ENCODE data around the gene MEGF11. TPM values are rescaled to one million over a fixed set of nuclear protein-coding genes. Genes with fewer than 3 reads are reported as not detected.

Gene MEGF11
- polyA plus RNA-seq, 1 of the 3 experiments (the other 2 are of a cell fraction) = not detected

DNA sequence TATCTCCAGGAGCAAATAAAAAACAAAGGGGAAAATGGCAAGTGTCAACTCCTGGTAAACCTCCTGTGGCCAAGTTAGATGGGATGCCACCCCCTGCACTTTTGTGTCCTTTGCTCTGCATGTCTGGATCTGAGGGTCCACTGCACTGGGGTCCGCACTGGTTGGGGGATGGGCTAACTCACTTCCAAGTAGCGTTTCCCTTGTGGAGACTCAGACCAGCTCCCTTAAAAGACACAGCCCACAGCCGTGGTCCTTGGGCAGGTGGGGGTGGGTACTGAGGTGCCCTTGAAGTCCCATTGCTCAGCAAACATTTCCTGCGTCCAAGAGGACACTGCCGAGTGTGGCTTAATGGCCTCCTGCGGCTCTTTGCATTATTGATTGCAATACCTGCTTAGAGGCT is 188.2 kb downstream of the MEGF11 start:
- ChIA-PET CTCF (no interaction called here), POLR2A (no interaction called here)
- Histone ChIP-seq H3K36me3 (replicated peaks in 1 of 2; ENCODE audit: control insufficient read depth in 1 of 2, insufficient read depth in 2 of 2, low read length in 1 of 2) (no peaks in the 10 kb centered on the region), H3K9me3 (no peaks in the 10 kb centered on the region), H2AFZ (ENCODE audit: low read depth) (no peak overlapping the region), H3K4me3 (ENCODE audit: low read depth in 2 of 2, low read length in 1 of 2) (no peak overlapping the region), H3K27me3 (ENCODE audit: insufficient read depth) (peaks cover 6% of the 10 kb centered on the region; the same call in 1 of the 2 replicates), H3K9ac (no peak overlapping the region), H3K27ac (ENCODE audit: low read depth in 2 of 2, low read length in 1 of 2) (no peak overlapping the region), H3K9me2 (no peaks in the 10 kb centered on the region), H3K4me1 (ENCODE audit: control insufficient read depth in 1 of 2, insufficient read depth in 2 of 2, low read depth in 1 of 2, low read length in 1 of 2) (peaks cover 0 to 11% of the 10 kb centered on the region in 2 experiments; a peak in 1 of 4 replicates), H4K20me1 (ENCODE audit: insufficient read depth) (no peaks in the 10 kb centered on the region), H3K4me2 (no peak overlapping the region), H3F3A (replicated peaks; ENCODE audit: insufficient read depth) (no peaks in the 10 kb centered on the region), H3K79me2 (ENCODE audit: insufficient read depth) (no peaks in the 10 kb centered on the region)
- WGBS (ENCODE audit: low lambda C conversion rate) = 57% methylated on average over 6 of the region's 6 CpGs
- DNase-seq = no peak
- no peak for TF ChIP-seq TEAD4 (IDR thresholded peaks at IDR 0.05; ENCODE audit: borderline replicate concordance, insufficient read depth)
- no peak for TF ChIP-seq FOXJ3 (CRISPR knock-in tag; IDR thresholded peaks at IDR 0.05)
- TF ChIP-seq GABPA (IDR thresholded peaks at IDR 0.05; ENCODE audit: low read depth) = no peak
- TF ChIP-seq, protein P1, sequence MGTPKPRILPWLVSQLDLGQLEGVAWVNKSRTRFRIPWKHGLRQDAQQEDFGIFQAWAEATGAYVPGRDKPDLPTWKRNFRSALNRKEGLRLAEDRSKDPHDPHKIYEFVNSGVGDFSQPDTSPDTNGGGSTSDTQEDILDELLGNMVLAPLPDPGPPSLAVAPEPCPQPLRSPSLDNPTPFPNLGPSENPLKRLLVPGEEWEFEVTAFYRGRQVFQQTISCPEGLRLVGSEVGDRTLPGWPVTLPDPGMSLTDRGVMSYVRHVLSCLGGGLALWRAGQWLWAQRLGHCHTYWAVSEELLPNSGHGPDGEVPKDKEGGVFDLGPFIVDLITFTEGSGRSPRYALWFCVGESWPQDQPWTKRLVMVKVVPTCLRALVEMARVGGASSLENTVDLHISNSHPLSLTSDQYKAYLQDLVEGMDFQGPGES (IDR thresholded peaks at IDR 0.05; ENCODE audit: low read depth, low read length) = no peak
- TF ChIP-seq MEF2A (IDR thresholded peaks at IDR 0.05; ENCODE audit: borderline replicate concordance, low read depth) = no peak
- no peak for TF ChIP-seq USF2 (IDR thresholded peaks at IDR 0.05; ENCODE audit: borderline replicate concordance, low read depth, low read length)
- TF ChIP-seq TCF12 (IDR thresholded peaks at IDR 0.05) = no peak
- TF ChIP-seq FOSL2 (IDR thresholded peaks at IDR 0.05; ENCODE audit: borderline replicate concordance, low read depth) = no peak

- Histone ChIP-seq H3K4me1 (ENCODE audit: control insufficient read depth in 1 of 2, insufficient read depth in 2 of 2, low read depth in 1 of 2, low read length in 1 of 2) (peaks cover 0 to 12% of the 10 kb centered on the region in 2 experiments; a peak in 1 of 4 replicates), H3K27ac (ENCODE audit: low read depth in 2 of 2, low read length in 1 of 2) (no peak overlapping the region), H3K9ac (no peak overlapping the region), H3K9me2 (no peaks in the 10 kb centered on the region), H3K27me3 (ENCODE audit: insufficient read depth) (peaks cover 26% of the 10 kb centered on the region; the same call in 1 of the 2 replicates), H2AFZ (ENCODE audit: low read depth) (no peak overlapping the region), H3K9me3 (no peaks in the 10 kb centered on the region), H3K79me2 (ENCODE audit: insufficient read depth) (no peaks in the 10 kb centered on the region), H3K4me2 (no peak overlapping the region), H4K20me1 (ENCODE audit: insufficient read depth) (no peaks in the 10 kb centered on the region), H3F3A (replicated peaks; ENCODE audit: insufficient read depth) (no peaks in the 10 kb centered on the region), H3K36me3 (replicated peaks in 1 of 2; ENCODE audit: control insufficient read depth in 1 of 2, insufficient read depth in 2 of 2, low read length in 1 of 2) (no peaks in the 10 kb centered on the region), H3K4me3 (ENCODE audit: low read depth in 2 of 2, low read length in 1 of 2) (no peak overlapping the region)
- ChIA-PET POLR2A (no interaction called here), CTCF (interaction anchor here (1.2 kb wide), 1 partner anchor 16 kb away, joined by 3 read pairs; no protein-coding TSS in a partner anchor)
- TF ChIP-seq RFX5 (IDR thresholded peaks at IDR 0.05; ENCODE audit: low read length) = no peak
- no peak for TF ChIP-seq TAF1 (IDR thresholded peaks at IDR 0.05; ENCODE audit: borderline replicate concordance, low read depth, low read length)
- no peak for DNase-seq
These were observed 190.4 kb downstream of the MEGF11 start for GRCh38 chr15:66063147-66063546.

GRCh38 chr15:66057089-66057488 is 196.5 kb downstream of the MEGF11 start:
- H3K36me3 ChIP-seq (replicated peaks in 1 of 2; ENCODE audit: control insufficient read depth in 1 of 2, insufficient read depth in 2 of 2, low read length in 1 of 2) = no peaks in the 10 kb centered on the region
- no peak overlapping the region for H3K9ac ChIP-seq
- H3K79me2 ChIP-seq (ENCODE audit: insufficient read depth) = no peaks in the 10 kb centered on the region
- peaks cover 0 to 9% of the 10 kb centered on the region in 2 experiments; a peak in 1 of 4 replicates for H3K4me1 ChIP-seq (ENCODE audit: control insufficient read depth in 1 of 2, insufficient read depth in 2 of 2, low read depth in 1 of 2, low read length in 1 of 2)
- ChIA-PET CTCF (no interaction called here), POLR2A (no interaction called here)
- H4K20me1 ChIP-seq (ENCODE audit: insufficient read depth) = no peaks in the 10 kb centered on the region
- TF ChIP-seq REST (IDR thresholded peaks at IDR 0.05; ENCODE audit: low read depth, low read length) = no peak
- no peak for TF ChIP-seq RXRA (IDR thresholded peaks at IDR 0.05; ENCODE audit: borderline replicate concordance, low read depth)
- H3F3A ChIP-seq (replicated peaks; ENCODE audit: insufficient read depth) = no peaks in the 10 kb centered on the region
- WGBS (ENCODE audit: low lambda C conversion rate) = 65% methylated on average over 7 of the region's 7 CpGs
- no peak overlapping the region for H3K4me3 ChIP-seq (ENCODE audit: low read depth in 2 of 2, low read length in 1 of 2)
- H3K9me3 ChIP-seq = no peaks in the 10 kb centered on the region
- H2AFZ ChIP-seq (ENCODE audit: low read depth) = no peak overlapping the region
- DNase-seq = no peak
- no peaks in the 10 kb centered on the region for H3K9me2 ChIP-seq
- H3K27me3 ChIP-seq (ENCODE audit: insufficient read depth) = peaks cover 34% of the 10 kb centered on the region; the same call in 1 of the 2 replicates
- no peak overlapping the region for H3K27ac ChIP-seq (ENCODE audit: low read depth in 2 of 2, low read length in 1 of 2)
- H3K4me2 ChIP-seq = no peak overlapping the region
